Measurements from ENCODE around the gene MDM1.
A peak's percentile ranks its signal among the peaks of the same experiment; 100 is the strongest.

The MDM1 gene

DNA sequence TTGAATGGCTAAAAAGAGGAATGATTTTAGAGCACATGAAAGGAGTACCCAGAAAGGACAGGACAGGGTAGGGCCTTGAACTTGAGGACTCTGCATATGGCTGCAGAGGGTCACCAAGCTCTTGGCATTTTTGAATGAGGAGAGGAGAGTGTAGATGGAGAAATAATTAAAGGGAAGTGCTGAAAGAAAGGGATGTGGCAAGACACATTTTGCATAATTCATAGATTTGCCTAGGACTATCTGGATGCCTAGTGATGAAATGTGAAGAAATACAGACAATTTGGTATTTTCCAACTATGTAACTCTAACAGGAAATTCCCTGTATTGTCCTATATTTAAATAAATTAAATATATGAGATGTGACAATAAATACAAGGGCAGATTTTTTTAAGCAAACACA is 27.5 kb upstream of the MDM1 start:
- H3K4me3 ChIP-seq (ENCODE audit: low read depth, low read length): no peak overlapping the region
- no peak for TF ChIP-seq POLR2A (IDR thresholded peaks at IDR 0.05; ENCODE audit: extremely low read depth, insufficient read length)
- peak; percentile 82 for DNase-seq (ENCODE audit: low read depth)

DNA sequence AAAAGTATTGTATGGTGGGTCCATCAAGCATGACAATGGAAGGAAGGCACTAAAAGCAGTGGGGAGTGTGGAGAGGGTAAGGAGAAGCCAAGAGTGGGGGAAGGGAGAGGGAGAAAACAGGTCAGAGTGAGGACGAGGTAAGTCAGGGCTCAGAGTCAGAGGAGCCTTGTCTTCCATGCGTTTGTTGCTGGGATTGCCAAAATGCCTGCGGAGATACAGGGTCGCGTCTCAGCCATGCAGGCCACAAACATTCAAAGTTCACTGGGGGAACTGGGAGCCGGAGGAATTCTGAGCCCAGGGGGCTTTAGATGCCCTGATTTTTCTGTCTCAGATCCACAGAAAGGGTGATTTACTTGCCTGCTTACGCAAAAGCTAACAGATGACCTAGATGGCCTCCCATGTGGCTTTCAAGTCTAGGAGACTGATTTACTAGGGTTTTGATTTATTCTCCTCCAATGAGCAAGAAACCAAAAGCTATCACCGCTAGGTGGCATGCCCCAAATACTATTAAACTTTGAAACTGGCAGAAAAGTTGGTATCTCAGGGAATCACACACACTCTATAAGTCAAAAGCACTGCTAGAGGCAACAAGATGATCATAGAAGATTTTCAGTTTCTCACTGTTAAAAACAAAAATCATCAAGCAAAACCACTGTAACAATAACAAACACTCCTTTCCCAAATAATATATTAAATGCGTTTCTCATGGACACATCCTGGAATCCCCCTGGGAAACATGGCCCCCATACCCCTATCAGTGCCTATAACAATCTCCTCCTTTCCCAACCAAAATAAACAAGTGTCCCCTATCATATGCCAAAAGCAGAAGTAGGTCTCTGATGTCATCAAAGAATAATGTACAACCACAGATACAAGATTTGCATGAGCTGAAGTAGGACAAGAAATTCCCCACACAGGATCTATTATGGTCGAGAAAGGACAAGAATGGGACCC is 26.6 kb upstream of the MDM1 start:
- no peak for TF ChIP-seq MYC (IDR thresholded peaks at IDR 0.05; ENCODE audit: low read depth, low read length)
- TF ChIP-seq, protein P1, sequence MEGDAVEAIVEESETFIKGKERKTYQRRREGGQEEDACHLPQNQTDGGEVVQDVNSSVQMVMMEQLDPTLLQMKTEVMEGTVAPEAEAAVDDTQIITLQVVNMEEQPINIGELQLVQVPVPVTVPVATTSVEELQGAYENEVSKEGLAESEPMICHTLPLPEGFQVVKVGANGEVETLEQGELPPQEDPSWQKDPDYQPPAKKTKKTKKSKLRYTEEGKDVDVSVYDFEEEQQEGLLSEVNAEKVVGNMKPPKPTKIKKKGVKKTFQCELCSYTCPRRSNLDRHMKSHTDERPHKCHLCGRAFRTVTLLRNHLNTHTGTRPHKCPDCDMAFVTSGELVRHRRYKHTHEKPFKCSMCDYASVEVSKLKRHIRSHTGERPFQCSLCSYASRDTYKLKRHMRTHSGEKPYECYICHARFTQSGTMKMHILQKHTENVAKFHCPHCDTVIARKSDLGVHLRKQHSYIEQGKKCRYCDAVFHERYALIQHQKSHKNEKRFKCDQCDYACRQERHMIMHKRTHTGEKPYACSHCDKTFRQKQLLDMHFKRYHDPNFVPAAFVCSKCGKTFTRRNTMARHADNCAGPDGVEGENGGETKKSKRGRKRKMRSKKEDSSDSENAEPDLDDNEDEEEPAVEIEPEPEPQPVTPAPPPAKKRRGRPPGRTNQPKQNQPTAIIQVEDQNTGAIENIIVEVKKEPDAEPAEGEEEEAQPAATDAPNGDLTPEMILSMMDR (IDR thresholded peaks at IDR 0.05; ENCODE audit: low read depth, low read length): peak; percentile 62
- TF ChIP-seq POLR2A (IDR thresholded peaks at IDR 0.05; ENCODE audit: extremely low read depth, insufficient read length): no peak
- TF ChIP-seq, protein P2, sequence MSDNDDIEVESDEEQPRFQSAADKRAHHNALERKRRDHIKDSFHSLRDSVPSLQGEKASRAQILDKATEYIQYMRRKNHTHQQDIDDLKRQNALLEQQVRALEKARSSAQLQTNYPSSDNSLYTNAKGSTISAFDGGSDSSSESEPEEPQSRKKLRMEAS (IDR thresholded peaks at IDR 0.05; ENCODE audit: low read depth, low read length): no peak
- peak; percentile 87 for DNase-seq (ENCODE audit: low read depth)
- H3K4me3 ChIP-seq (ENCODE audit: low read depth, low read length): no peak overlapping the region

DNA sequence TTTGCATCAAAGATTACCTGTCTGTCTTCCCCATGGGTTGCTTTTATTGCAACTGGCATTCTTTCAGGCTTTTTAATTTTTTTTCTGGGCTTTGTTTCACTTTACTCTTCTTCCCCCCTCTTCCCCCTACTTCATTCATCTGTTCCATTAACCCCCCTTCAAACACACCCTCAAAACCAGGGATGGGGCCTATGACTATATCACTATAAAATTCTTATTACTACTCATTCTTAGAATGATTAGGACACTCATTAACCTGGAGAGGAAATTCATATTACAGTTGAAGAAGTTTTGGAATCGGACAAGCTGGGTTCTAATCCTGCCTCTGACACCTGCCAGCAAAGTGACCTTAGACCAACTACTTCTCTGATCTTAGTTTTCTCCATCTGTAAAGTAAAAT is 24.8 kb upstream of the MDM1 start:
- no peak for TF ChIP-seq POLR2A (IDR thresholded peaks at IDR 0.05; ENCODE audit: extremely low read depth, insufficient read length)
- TF ChIP-seq, protein P2 (IDR thresholded peaks at IDR 0.05; ENCODE audit: low read depth, low read length): no peak
- no peak for TF ChIP-seq MYC (IDR thresholded peaks at IDR 0.05; ENCODE audit: low read depth, low read length)
- TF ChIP-seq, protein P1 (IDR thresholded peaks at IDR 0.05; ENCODE audit: low read depth, low read length): no peak
- DNase-seq (ENCODE audit: low read depth): no peak
- no peak overlapping the region for H3K4me3 ChIP-seq (ENCODE audit: low read depth, low read length)

DNA sequence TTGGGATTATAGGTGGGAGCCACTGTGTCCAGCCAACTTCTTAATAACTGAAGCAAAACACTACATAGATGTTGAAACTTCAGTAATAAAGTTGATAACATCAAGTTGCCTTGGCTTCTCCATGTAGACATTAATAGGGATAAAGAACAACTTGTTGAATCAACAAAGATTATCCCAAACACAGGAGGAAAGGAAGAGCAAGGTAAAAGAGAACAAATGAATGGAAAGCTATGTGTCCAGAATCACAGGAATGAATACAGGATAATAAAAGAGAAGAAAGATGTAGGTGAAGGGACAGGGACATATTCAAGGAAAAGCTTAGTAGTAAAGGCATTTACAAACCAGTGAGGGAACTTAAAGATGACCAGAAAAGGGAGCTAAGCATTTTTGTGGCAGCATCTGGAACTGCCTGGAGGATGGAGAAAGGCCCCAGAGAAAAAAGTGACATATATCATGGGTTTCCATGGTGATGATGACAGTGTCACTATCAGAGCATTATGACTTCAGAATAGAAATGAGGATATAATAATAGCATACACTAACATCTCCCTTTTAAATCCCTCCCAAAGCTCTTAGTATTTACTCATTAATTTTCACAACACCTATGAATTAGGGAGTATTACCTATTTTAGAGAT is 24.0 kb upstream of the MDM1 start:
- no peak for TF ChIP-seq MYC (IDR thresholded peaks at IDR 0.05; ENCODE audit: low read depth, low read length)
- TF ChIP-seq, protein P2 (IDR thresholded peaks at IDR 0.05; ENCODE audit: low read depth, low read length): no peak
- TF ChIP-seq, protein P1 (IDR thresholded peaks at IDR 0.05; ENCODE audit: low read depth, low read length): no peak
- TF ChIP-seq POLR2A (IDR thresholded peaks at IDR 0.05; ENCODE audit: extremely low read depth, insufficient read length): no peak
- no peak overlapping the region for H3K4me3 ChIP-seq (ENCODE audit: low read depth, low read length)
- no peak for DNase-seq (ENCODE audit: low read depth)

DNA sequence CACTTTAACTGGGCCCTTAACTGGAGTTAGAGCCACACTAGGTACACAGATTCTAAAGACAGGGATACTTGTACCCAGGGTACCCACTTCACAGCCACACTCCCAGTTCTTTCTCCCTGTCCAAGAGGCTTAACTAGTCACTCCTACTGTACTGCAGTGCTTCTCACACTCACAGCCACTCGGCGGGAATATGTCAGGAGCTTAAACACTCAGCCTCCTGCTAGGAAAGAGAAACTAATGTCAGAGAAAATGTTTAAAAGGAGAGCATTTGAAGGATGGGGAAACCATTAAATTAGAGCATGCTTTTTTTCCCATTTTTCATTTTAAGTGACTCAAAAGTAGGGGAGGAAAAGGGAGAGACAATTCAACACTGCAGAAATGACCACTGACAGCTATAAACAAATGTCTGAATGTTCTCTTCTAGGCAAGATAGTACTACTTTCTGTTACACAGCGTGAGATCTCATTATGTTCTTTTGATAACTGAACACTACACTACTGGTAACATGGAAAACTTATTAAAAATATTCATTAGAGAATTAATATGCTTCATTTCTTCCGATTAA is 22.9 kb upstream of the MDM1 start:
- no peak overlapping the region for H3K4me3 ChIP-seq (ENCODE audit: low read depth, low read length)
- no peak for DNase-seq (ENCODE audit: low read depth)
- TF ChIP-seq MYC (IDR thresholded peaks at IDR 0.05; ENCODE audit: low read depth, low read length) (no peak), POLR2A (IDR thresholded peaks at IDR 0.05; ENCODE audit: extremely low read depth, insufficient read length) (no peak)
- TF ChIP-seq, protein P2 (IDR thresholded peaks at IDR 0.05; ENCODE audit: low read depth, low read length): no peak

DNA sequence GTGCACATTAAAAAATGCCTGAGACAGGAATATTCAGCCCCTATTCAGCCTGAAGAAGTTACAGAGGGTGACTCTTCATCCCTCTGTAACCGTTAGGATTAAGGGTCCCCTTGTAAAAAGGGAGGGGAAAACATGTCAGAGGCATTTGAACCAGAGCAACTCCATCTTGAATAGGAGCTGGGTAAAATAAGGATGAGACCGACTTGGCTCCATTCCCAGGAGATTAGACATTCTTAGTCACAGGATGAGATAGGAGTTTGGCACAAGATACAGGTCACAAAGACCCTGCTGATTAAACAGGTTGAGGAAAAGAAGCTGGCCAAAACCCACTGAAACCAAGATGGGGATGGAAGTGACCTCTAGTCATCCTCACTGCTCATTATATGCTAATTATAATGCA is 19.9 kb upstream of the MDM1 start:
- H3K4me3 ChIP-seq (ENCODE audit: low read depth, low read length): no peak overlapping the region
- no peak for TF ChIP-seq POLR2A (IDR thresholded peaks at IDR 0.05; ENCODE audit: extremely low read depth, insufficient read length)
- TF ChIP-seq, protein P2 (IDR thresholded peaks at IDR 0.05; ENCODE audit: low read depth, low read length): no peak
- no peak for TF ChIP-seq MYC (IDR thresholded peaks at IDR 0.05; ENCODE audit: low read depth, low read length)
- TF ChIP-seq, protein P1 (IDR thresholded peaks at IDR 0.05; ENCODE audit: low read depth, low read length): no peak
- no peak for DNase-seq (ENCODE audit: low read depth)
